ENCODE results near the gene ELMO1.
A peak's percentile ranks its signal among the peaks of the same experiment; 100 is the strongest.

The ELMO1 gene

GRCh38 chr7:37481722-37482288 lies 33.1 kb upstream of the ELMO1 start:
- ChIA-PET CTCF (no interaction called here), POLR2A (no interaction called here)
- no peak for DNase-seq (ENCODE audit: extremely low spot score)
- no peak for TF ChIP-seq NFRKB (IDR thresholded peaks at IDR 0.05)
- TF ChIP-seq L3MBTL2 (conservative IDR thresholded peaks at IDR 0.05) = no peak
- TF ChIP-seq, protein P1, sequence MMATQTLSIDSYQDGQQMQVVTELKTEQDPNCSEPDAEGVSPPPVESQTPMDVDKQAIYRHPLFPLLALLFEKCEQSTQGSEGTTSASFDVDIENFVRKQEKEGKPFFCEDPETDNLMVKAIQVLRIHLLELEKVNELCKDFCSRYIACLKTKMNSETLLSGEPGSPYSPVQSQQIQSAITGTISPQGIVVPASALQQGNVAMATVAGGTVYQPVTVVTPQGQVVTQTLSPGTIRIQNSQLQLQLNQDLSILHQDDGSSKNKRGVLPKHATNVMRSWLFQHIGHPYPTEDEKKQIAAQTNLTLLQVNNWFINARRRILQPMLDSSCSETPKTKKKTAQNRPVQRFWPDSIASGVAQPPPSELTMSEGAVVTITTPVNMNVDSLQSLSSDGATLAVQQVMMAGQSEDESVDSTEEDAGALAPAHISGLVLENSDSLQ (IDR thresholded peaks at IDR 0.05) = peak; percentile 48; the same call in 1 of the 2 replicates
- TF ChIP-seq HDGF (IDR thresholded peaks at IDR 0.05; ENCODE audit: borderline replicate concordance) = no peak

GRCh38 chr7:37481154-37481553 lies 32.5 kb upstream of the ELMO1 start:
- ChIA-PET POLR2A (no interaction called here), CTCF (no interaction called here)

GRCh38 chr7:37480041-37481031 lies 31.7 kb upstream of the ELMO1 start:
- TF ChIP-seq CTBP1 (IDR thresholded peaks at IDR 0.05; ENCODE audit: borderline replicate concordance) (no peak), ARNT (IDR thresholded peaks at IDR 0.05) (no peak), NFRKB (IDR thresholded peaks at IDR 0.05) (no peak), FOXA1 (IDR thresholded peaks at IDR 0.05) (no peak), FOXK2 (IDR thresholded peaks at IDR 0.05) (no peak), SUZ12 (IDR thresholded peaks at IDR 0.05) (no peak), FOXM1 (IDR thresholded peaks at IDR 0.05; ENCODE audit: borderline replicate concordance) (no peak), L3MBTL2 (conservative IDR thresholded peaks at IDR 0.05) (no peak), SP1 (IDR thresholded peaks at IDR 0.05) (no peak), BHLHE40 (IDR thresholded peaks at IDR 0.05; ENCODE audit: borderline replicate concordance) (no peak), TARDBP (IDR thresholded peaks at IDR 0.05) (no peak), LEF1 (IDR thresholded peaks at IDR 0.05; ENCODE audit: borderline replicate concordance) (no peak), ZNF384 (IDR thresholded peaks at IDR 0.05) (no peak), HDGF (IDR thresholded peaks at IDR 0.05; ENCODE audit: borderline replicate concordance) (no peak), ELF4 (IDR thresholded peaks at IDR 0.05) (no peak)
- TF ChIP-seq, protein P1 (IDR thresholded peaks at IDR 0.05) = no peak
- DNase-seq (ENCODE audit: extremely low spot score) = no peak
- POLR2A ChIA-PET = no interaction called here
- CTCF ChIA-PET = no interaction called here

More at GRCh38 chr7:37481154-37481553, 32.5 kb upstream of the ELMO1 start:
- TF ChIP-seq FOXM1 (IDR thresholded peaks at IDR 0.05; ENCODE audit: borderline replicate concordance) = no peak
- TF ChIP-seq TARDBP (IDR thresholded peaks at IDR 0.05) = no peak
- no peak for TF ChIP-seq FOXA1 (IDR thresholded peaks at IDR 0.05)
- no peak for TF ChIP-seq BHLHE40 (IDR thresholded peaks at IDR 0.05; ENCODE audit: borderline replicate concordance)
- TF ChIP-seq ZNF384 (IDR thresholded peaks at IDR 0.05) = no peak
- no peak for TF ChIP-seq L3MBTL2 (conservative IDR thresholded peaks at IDR 0.05)
- TF ChIP-seq FOXK2 (IDR thresholded peaks at IDR 0.05) = no peak
- TF ChIP-seq LEF1 (IDR thresholded peaks at IDR 0.05; ENCODE audit: borderline replicate concordance) = no peak
- TF ChIP-seq HDGF (IDR thresholded peaks at IDR 0.05; ENCODE audit: borderline replicate concordance) = no peak
- TF ChIP-seq SP1 (IDR thresholded peaks at IDR 0.05) = no peak
- no peak for TF ChIP-seq ARNT (IDR thresholded peaks at IDR 0.05)
- no peak for TF ChIP-seq NFRKB (IDR thresholded peaks at IDR 0.05)
- DNase-seq (ENCODE audit: extremely low spot score) = no peak

- ChIA-PET CTCF (interaction anchor here (1.0 to 1.1 kb wide), 2 partner anchors 19 to 157 kb away, joined by 3 to 4 read pairs; no protein-coding TSS in a partner anchor), POLR2A (no interaction called here)
- TF ChIP-seq CTBP1 (IDR thresholded peaks at IDR 0.05; ENCODE audit: borderline replicate concordance) (no peak), L3MBTL2 (conservative IDR thresholded peaks at IDR 0.05) (no peak), SP1 (IDR thresholded peaks at IDR 0.05) (no peak), TARDBP (IDR thresholded peaks at IDR 0.05) (no peak), LEF1 (IDR thresholded peaks at IDR 0.05; ENCODE audit: borderline replicate concordance) (no peak), ARNT (IDR thresholded peaks at IDR 0.05) (no peak), BHLHE40 (IDR thresholded peaks at IDR 0.05; ENCODE audit: borderline replicate concordance) (no peak), ELF4 (IDR thresholded peaks at IDR 0.05) (no peak), NFRKB (IDR thresholded peaks at IDR 0.05) (no peak), FOXK2 (IDR thresholded peaks at IDR 0.05) (no peak)
- TF ChIP-seq, protein P1 (IDR thresholded peaks at IDR 0.05) = no peak
- no peak for DNase-seq (ENCODE audit: extremely low spot score)
Observed at GRCh38 chr7:37476881-37477450, 28.3 kb upstream of the ELMO1 start.

DNA sequence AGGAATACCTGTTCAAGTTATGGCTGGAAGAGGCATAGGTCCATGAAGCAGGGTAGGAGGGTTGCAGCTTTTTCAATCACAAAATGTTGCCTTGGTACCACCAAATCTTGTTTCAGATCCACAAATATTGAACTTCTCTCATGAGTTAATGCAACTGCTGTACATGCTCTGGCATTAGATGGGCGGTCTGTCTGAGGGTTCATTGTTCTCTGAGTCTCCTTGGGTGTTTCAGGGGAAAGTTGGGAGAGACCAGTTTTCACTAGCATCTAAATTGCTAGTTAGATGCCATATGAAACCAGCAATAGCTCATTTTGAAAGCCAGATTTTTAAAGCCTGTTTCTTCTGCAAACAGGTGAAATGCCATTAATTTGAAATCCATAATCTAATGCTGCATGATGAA lies 27.8 kb upstream of the ELMO1 start:
- TF ChIP-seq TARDBP (IDR thresholded peaks at IDR 0.05) (no peak), FOXA1 (IDR thresholded peaks at IDR 0.05) (no peak), SUZ12 (IDR thresholded peaks at IDR 0.05) (no peak), SP1 (IDR thresholded peaks at IDR 0.05) (no peak), CTBP1 (IDR thresholded peaks at IDR 0.05; ENCODE audit: borderline replicate concordance) (no peak), FOXM1 (IDR thresholded peaks at IDR 0.05; ENCODE audit: borderline replicate concordance) (no peak), NFRKB (IDR thresholded peaks at IDR 0.05) (no peak), ELF4 (IDR thresholded peaks at IDR 0.05) (no peak), BHLHE40 (IDR thresholded peaks at IDR 0.05; ENCODE audit: borderline replicate concordance) (no peak), ZNF384 (IDR thresholded peaks at IDR 0.05) (no peak), L3MBTL2 (conservative IDR thresholded peaks at IDR 0.05) (no peak)
- TF ChIP-seq, protein P1 (IDR thresholded peaks at IDR 0.05) = no peak
- CTCF ChIA-PET = interaction anchor here (1.0 to 1.1 kb wide), 2 partner anchors 19 to 157 kb away, joined by 3 to 4 read pairs; no protein-coding TSS in a partner anchor
- no peak for DNase-seq (ENCODE audit: extremely low spot score)
- POLR2A ChIA-PET = no interaction called here
